Hematopoietic multipotent progenitor cell treated with erythropoietin and hydrocortisone succinate and interleukin-3 and kit ligand, for 4 days (in vitro differentiated cells): ENCODE data around the gene KLHDC10.
"Not testable (repeated sequence)": the region's sequence is repeated elsewhere in the genome, so short reads cannot be mapped to it uniquely, and the experiment has no call there.

Experiments used
- DNase-seq: peaks from one replicate; pipeline ENCODE4 v3.0.0-alpha.2; 2015

The KLHDC10 gene

GRCh38 chr7:130160023-130160422 is 89.7 kb downstream of the KLHDC10 start:
- DNase-seq = no peak

- no peak for DNase-seq
Measured at GRCh38 chr7:130160455-130160854, 90.1 kb downstream of the KLHDC10 start.

GRCh38 chr7:130162196-130162595 is 91.9 kb downstream of the KLHDC10 start:
- no peak for DNase-seq

GRCh38 chr7:130174237-130174959 is 104.1 kb downstream of the KLHDC10 start:
- DNase-seq = no peak

- no peak for DNase-seq
Measured at GRCh38 chr7:130178251-130178650, 107.9 kb downstream of the KLHDC10 start.

GRCh38 chr7:130179631-130180030 is 109.3 kb downstream of the KLHDC10 start:
- DNase-seq = no peak

- DNase-seq = no peak
Measured at GRCh38 chr7:130180571-130181262, 110.4 kb downstream of the KLHDC10 start.

- DNase-seq = no peak
Measured at GRCh38 chr7:130181263-130181605, 110.9 kb downstream of the KLHDC10 start.

- no peak for DNase-seq
Measured at GRCh38 chr7:130182990-130183389, 112.7 kb downstream of the KLHDC10 start.

- DNase-seq = not testable (repeated sequence)
Measured at GRCh38 chr7:130184349-130184748, 114.0 kb downstream of the KLHDC10 start.
